SKM-1 (cell line): Measurements from ENCODE around the gene CABP4.

Experiments used
- DNase-seq: peaks from one replicate; lab custom pipeline; 2025; ENCODE audit not compliant: unreplicated experiment; lab: John Stamatoyannopoulos, UW

Gene CABP4

DNA sequence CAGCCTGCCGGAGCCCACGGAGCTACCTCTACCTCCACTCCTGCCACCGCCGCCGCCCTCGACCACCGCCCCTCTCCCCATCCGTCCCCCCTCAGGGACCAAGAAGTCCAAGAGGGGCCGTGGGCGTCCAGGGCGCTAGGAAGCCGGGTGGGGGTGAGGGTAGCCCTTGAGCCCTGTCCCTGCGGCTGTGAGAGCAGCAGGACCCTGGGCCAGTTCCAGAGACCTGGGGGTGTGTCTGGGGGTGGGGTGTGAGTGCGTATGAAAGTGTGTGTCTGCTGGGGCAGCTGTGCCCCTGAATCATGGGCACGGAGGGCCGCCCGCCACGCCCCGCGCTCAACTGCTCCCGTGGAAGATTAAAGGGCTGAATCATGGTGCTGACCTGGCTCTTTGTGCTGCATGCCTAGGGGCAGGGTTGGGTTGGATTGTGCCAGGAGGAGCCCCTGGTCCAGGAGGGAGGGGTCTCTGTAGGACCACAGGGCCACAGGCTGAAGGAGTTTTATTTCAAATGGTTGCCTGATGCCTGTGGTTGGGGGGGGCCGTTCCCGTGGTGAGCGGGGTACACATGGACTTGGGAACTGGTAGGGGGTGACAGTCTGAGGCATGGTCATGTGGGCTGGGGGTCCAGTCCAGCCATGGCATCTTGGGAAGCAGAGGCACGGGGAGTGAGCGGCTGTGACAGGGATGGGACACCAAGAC is 20.0 kb upstream of the CABP4 start:
- DNase-seq: no peak

- DNase-seq: no peak
Observed at GRCh38 chr11:67435727-67436458, 19.3 kb upstream of the CABP4 start.

DNA sequence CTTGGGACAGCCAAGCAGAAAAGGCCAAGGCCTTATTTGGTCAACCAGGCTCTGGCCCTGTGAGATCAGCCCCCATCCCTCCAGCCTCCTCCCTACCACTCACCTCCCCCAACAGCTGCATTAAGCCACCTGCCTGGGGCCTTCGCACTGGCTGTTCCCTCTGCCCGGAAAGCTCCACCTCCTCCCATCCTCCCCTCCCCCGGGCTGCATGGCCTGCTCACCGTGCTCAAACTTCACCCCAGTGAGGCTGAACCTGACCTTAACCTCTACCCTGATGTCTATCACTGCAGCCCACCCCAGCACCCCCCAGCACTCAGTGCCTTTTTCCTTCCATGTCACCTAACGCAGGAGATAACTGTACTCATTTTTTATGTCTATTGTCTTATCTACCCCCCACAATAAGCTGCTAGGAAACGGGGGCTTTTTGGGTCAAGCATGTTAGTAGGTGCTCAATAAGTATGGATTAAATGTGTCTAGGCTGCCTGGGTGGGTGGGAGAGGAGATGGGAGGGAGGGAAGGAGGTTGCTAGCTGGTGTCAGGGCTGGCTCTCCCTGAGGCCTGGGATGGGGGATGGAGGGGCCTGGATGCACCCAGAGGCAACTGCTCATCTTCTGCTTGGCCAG is 18.6 kb upstream of the CABP4 start:
- DNase-seq: no peak

- DNase-seq: no peak
Observed at GRCh38 chr11:67437082-67437808, 17.9 kb upstream of the CABP4 start, which contains the start of gene PTPRCAP. TSS of gene PTPRCAP (minus strand) at chr11:67437682. CDS start at chr11:67437619, 63 bp downstream.

DNA sequence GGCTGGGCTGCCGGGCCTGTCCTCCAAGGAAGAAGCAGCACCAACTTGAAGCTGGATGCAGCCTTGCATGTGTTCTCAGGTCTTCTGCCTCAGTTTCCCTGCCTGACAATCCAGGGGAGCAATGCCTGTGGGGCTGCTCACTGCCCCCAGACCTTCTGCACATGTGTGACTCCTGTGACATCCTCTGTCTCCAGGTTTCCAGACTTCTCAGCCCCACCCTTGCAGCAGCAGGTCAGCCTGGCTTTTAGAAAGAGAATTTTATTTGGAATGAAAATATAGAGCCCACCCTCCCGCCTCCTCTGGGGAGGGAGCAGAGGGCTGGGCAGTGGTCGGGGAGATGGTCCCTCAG is 17.4 kb upstream of the CABP4 start:
- no peak for DNase-seq

GRCh38 chr11:67438158-67438902 is 16.8 kb upstream of the CABP4 start:
- no peak for DNase-seq

GRCh38 chr11:67439321-67440228 is 15.6 kb upstream of the CABP4 start:
- no peak for DNase-seq

GRCh38 chr11:67440229-67441097 is 14.7 kb upstream of the CABP4 start:
- DNase-seq: no peak

DNA sequence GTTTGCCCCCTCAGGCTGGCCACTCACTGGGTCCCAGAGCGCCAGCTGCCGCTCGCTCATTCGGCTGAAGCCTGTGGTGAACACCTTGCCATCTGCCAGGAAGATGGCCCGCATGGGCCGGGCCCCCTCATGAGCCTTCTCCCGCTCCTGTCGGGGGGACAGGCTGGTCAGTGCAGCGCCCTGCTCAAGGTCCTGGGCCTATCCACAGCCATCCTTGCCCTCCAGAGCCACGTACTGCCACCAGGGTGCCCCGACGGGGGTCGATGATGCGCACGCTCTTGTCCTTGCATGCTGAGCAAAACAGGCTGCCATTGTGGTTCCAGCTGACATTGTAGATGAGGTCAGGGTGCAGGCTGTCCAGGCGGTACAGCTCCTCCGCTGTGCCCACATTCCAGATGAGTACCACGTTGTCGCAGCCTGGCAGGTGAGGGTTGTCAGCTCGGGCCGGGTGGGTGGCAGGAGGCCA is 14.0 kb upstream of the CABP4 start:
- DNase-seq: no peak

GRCh38 chr11:67441731-67442351 is 13.3 kb upstream of the CABP4 start:
- DNase-seq: no peak

DNA sequence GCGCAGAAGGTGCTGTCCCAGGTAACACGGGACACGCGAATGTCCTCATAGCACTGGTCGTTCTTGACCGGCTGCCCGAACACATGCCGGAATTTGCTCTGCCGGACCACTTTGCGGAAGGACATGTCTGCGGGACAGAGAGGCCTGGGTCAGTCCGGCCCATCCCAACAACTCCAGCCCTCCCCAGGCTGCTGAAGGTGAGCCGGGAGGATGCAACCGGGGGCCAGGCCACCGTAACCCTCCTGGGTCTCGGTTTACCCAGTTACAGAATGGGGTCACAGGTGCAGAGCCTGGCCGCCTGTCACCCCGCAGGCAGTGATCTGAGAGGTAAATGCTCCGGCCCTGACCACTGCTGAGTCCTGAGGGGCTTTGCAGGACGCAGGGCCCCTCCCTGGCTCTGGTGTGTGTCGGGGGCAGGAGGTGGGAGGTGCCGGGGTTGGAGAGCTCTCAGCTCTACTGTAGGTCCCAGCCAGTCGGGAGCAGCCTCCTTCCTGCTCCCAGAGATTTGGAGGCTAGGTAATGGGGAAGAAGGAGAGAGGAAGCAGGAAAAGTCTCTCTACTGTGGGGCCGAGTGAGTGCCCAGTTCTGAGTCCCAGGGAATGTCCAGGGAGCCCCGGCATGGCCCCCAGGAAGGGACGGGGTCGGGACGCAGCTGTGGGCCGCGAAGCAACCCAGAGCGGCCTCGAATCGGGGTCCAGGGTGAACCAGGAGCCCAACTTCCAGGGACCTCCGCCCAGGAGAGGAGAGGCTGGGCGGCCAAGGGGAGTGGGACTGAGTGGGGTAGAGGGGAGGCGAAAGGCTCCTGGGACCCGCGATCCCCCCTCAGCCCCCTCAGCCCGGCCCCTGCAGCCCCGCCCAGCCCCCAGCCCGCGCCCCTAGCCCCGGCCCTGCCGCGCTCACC is 12.4 kb upstream of the CABP4 start:
- no peak for DNase-seq

GRCh38 chr11:67445515-67445914 is 9.6 kb upstream of the CABP4 start:
- DNase-seq: no peak

GRCh38 chr11:67448220-67448609 is 6.9 kb upstream of the CABP4 start:
- DNase-seq: no peak

DNA sequence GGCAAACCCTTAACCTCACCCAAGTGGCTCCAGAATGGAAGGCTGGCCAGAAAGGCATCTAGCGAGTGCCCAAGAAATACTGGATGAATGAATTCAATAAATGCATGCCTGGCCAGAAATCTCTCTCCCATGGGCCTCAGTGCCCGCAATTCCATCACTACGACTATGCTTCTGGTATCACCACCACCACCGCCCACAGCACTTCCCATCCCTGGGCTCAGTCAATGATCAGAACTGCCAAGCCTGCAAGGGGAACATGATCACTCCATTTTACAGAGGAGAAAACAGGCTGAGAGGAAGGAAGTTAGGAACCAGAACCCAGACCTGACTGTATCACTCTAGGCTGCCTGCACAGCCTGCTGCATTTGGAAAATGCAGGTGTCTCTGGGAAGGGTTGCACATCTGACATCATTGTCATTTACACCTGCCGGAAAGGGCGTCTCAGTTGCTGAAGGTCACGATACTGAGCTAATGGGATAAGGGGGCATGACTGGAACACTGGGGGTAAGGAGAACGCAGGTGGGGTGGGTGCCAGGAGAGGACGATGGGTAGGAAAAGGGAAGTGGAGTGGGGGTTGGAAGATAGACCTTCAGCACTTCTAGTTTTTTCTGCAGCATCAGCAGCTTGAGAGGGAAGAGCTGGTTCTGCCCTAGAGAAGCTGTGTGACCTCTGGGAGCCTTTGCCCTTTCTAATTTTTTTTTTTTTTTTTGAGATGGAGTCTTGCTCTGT is 5.9 kb upstream of the CABP4 start:
- DNase-seq: peak; percentile 46

GRCh38 chr11:67450796-67451657 is 4.1 kb upstream of the CABP4 start:
- no peak for DNase-seq

DNA sequence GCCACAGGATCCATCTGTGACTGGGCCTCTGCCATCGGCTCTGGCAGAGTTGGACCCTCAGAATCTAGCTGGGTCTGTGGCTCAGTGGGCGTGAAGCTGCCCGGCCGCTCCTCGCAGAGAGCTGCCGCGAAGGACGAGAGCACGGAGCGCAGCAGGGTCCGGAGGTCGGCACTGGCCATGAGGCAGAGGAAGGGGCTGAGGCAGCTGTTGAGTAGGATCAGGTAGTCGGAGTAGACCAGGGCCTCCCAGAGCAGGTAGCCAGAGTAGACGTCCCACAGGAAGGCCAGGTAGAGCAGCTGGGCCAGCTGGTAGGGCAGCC is 3.5 kb upstream of the CABP4 start:
- DNase-seq: no peak
